Measurements from ENCODE around the gene PLOD1.
"Not testable (repeated sequence)": the region's sequence is repeated elsewhere in the genome, so short reads cannot be mapped to it uniquely, and the experiment has no call there.

PLOD1 gene

DNA sequence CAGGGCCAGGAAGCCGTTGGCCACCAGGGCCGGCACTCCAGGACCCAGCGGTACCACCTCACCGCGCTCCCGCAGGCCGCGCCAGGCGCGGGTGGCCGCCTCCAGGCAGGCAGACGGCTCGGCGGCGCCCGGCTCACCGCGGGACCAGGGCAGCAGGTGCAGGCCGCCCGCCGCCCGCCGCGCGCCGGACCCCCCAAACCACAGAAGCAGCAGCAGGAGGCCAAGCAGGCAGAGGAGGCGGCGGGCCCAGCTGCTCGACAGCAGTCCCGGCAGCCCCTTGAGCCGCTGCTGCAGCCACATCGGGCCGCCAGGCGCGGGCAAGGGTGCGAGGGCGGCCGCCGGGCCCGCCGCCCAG is 8.6 kb upstream of the PLOD1 start:
- Histone ChIP-seq H3K36me3 (ENCODE audit: control insufficient read depth in 1 of 2, insufficient read depth in 2 of 2, low read length in 2 of 2) (peaks cover 4 to 14% of the 10 kb centered on the region in 2 donors), H3K4me1 (ENCODE audit: control insufficient read depth in 1 of 2, insufficient read depth in 2 of 2, low read length in 2 of 2) (peaks cover 16 to 51% of the 10 kb centered on the region in 2 donors), H3K27me3 (ENCODE audit: low read depth, low read length) (no peaks in the 10 kb centered on the region), H3K4me3 (ENCODE audit: low read depth in 1 of 2, low read length in 2 of 2) (peak overlapping the region in 1 of 2 donors; percentile 69), H3K9me3 (ENCODE audit: control insufficient read depth in 1 of 2, low read length in 2 of 2) (no peaks in the 10 kb centered on the region), H3K27ac (ENCODE audit: low read length) (no peak overlapping the region)

DNA sequence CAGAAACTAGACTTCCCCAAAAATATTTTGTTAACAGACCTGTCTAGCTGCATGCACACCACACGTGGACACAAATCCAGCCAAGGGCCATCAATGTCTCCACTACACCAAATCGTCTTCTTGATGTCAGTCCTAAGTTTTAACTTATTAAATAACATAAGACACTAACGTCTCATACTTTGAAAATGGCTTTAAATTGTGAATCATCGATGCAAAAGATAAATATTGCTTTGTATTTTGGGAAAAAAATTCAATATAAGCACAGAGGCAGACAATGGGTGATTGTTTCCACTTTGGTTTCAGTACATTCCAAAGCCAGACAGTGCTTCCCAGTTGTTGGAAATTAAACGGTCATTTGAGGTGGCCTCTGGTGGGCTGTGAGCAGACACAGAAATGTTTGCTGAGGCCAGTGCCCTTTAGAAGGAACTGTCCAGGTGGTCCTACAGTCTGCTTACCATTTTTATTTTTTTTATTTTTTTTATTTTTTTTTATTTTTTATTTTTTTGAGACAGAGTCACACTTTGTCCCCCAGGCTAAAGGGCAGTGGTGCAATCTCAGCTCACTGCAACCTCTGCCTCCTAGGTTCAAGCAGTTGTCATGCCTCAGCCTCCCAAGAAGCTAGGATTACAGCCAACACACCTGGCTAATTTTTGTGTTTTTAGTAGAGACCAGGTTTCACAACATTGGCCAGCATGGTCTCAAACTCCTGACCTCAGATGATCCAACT is 6.5 kb upstream of the PLOD1 start:
- H3K4me3 ChIP-seq (ENCODE audit: low read depth in 1 of 2, low read length in 2 of 2): no peak overlapping the region
- peaks cover 16 to 46% of the 10 kb centered on the region in 2 donors for H3K4me1 ChIP-seq (ENCODE audit: control insufficient read depth in 1 of 2, insufficient read depth in 2 of 2, low read length in 2 of 2)

DNA sequence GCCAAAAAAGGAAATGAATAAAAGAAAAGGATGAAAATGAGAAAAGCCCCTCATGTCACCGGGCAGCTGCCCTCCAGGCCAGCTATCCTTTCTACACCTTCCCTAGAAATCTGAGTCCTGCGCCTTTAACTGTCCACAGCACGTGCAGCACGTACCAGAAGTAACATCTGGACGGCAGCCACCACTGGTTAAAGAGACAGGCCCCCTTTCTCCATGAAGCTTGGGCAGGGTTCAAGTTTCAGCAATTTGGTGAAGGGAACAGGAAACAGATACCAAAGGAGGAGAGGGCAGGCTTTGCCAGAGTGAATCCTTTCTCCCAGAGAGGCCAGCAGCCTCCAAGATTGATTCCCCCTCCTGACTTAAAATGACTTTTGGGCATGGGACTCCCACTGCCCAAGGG is 4.7 kb upstream of the PLOD1 start:
- no peaks in the 10 kb centered on the region for H3K27me3 ChIP-seq (ENCODE audit: low read depth, low read length)
- no peaks in the 10 kb centered on the region for H3K9me3 ChIP-seq (ENCODE audit: control insufficient read depth in 1 of 2, low read length in 2 of 2)
- no peak overlapping the region for H3K27ac ChIP-seq (ENCODE audit: low read length)
- peaks cover 6 to 30% of the 10 kb centered on the region in 2 donors for H3K4me1 ChIP-seq (ENCODE audit: control insufficient read depth in 1 of 2, insufficient read depth in 2 of 2, low read length in 2 of 2)
- no peak overlapping the region for H3K4me3 ChIP-seq (ENCODE audit: low read depth in 1 of 2, low read length in 2 of 2)
- no peaks in the 10 kb centered on the region for H3K36me3 ChIP-seq (ENCODE audit: control insufficient read depth in 1 of 2, insufficient read depth in 2 of 2, low read length in 2 of 2)

More for the DNA sequence above, 6.5 kb upstream of the PLOD1 start:
- Histone ChIP-seq H3K36me3 (ENCODE audit: control insufficient read depth in 1 of 2, insufficient read depth in 2 of 2, low read length in 2 of 2) (peaks cover 0 to 3% of the 10 kb centered on the region in 2 donors), H3K27me3 (ENCODE audit: low read depth, low read length) (no peaks in the 10 kb centered on the region), H3K27ac (ENCODE audit: low read length) (no peak overlapping the region), H3K9me3 (ENCODE audit: control insufficient read depth in 1 of 2, low read length in 2 of 2) (no peaks in the 10 kb centered on the region)

GRCh38 chr1:11930571-11931445 is 3.7 kb upstream of the PLOD1 start:
- Histone ChIP-seq H3K4me3 (ENCODE audit: low read depth in 1 of 2, low read length in 2 of 2) (no peak overlapping the region), H3K27ac (ENCODE audit: low read length) (no peak overlapping the region), H3K9me3 (ENCODE audit: control insufficient read depth in 1 of 2, low read length in 2 of 2) (no peaks in the 10 kb centered on the region), H3K4me1 (ENCODE audit: control insufficient read depth in 1 of 2, insufficient read depth in 2 of 2, low read length in 2 of 2) (peaks cover 4 to 30% of the 10 kb centered on the region in 2 donors), H3K36me3 (ENCODE audit: control insufficient read depth in 1 of 2, insufficient read depth in 2 of 2, low read length in 2 of 2) (no peaks in the 10 kb centered on the region), H3K27me3 (ENCODE audit: low read depth, low read length) (no peaks in the 10 kb centered on the region)

DNA sequence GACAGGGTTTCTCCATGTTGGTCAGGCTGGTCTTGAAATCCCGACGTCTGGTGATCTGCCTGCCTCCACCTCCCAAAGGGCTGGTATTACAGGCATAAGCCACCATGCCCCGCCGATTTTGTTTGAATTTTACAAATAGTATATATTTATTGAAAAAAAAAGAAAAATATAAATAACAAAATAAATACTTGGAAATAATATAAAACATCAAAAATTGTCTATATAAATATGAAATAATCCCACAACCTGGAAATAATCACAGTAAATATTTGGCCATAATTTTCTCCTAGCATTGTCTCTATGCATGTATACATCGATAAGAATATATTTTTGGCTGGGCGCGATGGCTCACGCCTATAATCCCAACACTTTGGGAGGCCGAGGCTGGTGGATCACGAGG is 2.7 kb upstream of the PLOD1 start:
- no peaks in the 10 kb centered on the region for H3K36me3 ChIP-seq (ENCODE audit: control insufficient read depth in 1 of 2, insufficient read depth in 2 of 2, low read length in 2 of 2)
- peaks cover 4 to 27% of the 10 kb centered on the region in 2 donors for H3K4me1 ChIP-seq (ENCODE audit: control insufficient read depth in 1 of 2, insufficient read depth in 2 of 2, low read length in 2 of 2)
- no peak overlapping the region for H3K27ac ChIP-seq (ENCODE audit: low read length)
- no peak overlapping the region for H3K4me3 ChIP-seq (ENCODE audit: low read depth in 1 of 2, low read length in 2 of 2)
- no peaks in the 10 kb centered on the region for H3K9me3 ChIP-seq (ENCODE audit: control insufficient read depth in 1 of 2, low read length in 2 of 2)
- no peaks in the 10 kb centered on the region for H3K27me3 ChIP-seq (ENCODE audit: low read depth, low read length)

- H3K4me3 ChIP-seq (ENCODE audit: low read depth in 1 of 2, low read length in 2 of 2): peak overlapping the region; percentile 82 to 85
- H3K36me3 ChIP-seq (ENCODE audit: control insufficient read depth in 1 of 2, insufficient read depth in 2 of 2, low read length in 2 of 2): no peaks in the 10 kb centered on the region
- H3K9me3 ChIP-seq (ENCODE audit: control insufficient read depth in 1 of 2, low read length in 2 of 2): no peaks in the 10 kb centered on the region
- peak overlapping the region; percentile 69 for H3K27ac ChIP-seq (ENCODE audit: low read length)
- no peaks in the 10 kb centered on the region for H3K27me3 ChIP-seq (ENCODE audit: low read depth, low read length)
- peaks cover under 1 to 24% of the 10 kb centered on the region in 2 donors for H3K4me1 ChIP-seq (ENCODE audit: control insufficient read depth in 1 of 2, insufficient read depth in 2 of 2, low read length in 2 of 2)
Measured at GRCh38 chr1:11935057-11935412, 518 bp downstream of the PLOD1 start.

- not testable (repeated sequence) for H3K27ac ChIP-seq (ENCODE audit: low read length); H3K9me3 ChIP-seq (ENCODE audit: control insufficient read depth in 1 of 2, low read length in 2 of 2); H3K4me3 ChIP-seq (ENCODE audit: low read depth in 1 of 2, low read length in 2 of 2); H3K36me3 ChIP-seq (ENCODE audit: control insufficient read depth in 1 of 2, insufficient read depth in 2 of 2, low read length in 2 of 2); H3K27me3 ChIP-seq (ENCODE audit: low read depth, low read length)
- H3K4me1 ChIP-seq (ENCODE audit: control insufficient read depth in 1 of 2, insufficient read depth in 2 of 2, low read length in 2 of 2): peaks cover 0 to 23% of the 10 kb centered on the region in 2 donors
Measured at GRCh38 chr1:11935733-11936132, 1.2 kb downstream of the PLOD1 start.

DNA sequence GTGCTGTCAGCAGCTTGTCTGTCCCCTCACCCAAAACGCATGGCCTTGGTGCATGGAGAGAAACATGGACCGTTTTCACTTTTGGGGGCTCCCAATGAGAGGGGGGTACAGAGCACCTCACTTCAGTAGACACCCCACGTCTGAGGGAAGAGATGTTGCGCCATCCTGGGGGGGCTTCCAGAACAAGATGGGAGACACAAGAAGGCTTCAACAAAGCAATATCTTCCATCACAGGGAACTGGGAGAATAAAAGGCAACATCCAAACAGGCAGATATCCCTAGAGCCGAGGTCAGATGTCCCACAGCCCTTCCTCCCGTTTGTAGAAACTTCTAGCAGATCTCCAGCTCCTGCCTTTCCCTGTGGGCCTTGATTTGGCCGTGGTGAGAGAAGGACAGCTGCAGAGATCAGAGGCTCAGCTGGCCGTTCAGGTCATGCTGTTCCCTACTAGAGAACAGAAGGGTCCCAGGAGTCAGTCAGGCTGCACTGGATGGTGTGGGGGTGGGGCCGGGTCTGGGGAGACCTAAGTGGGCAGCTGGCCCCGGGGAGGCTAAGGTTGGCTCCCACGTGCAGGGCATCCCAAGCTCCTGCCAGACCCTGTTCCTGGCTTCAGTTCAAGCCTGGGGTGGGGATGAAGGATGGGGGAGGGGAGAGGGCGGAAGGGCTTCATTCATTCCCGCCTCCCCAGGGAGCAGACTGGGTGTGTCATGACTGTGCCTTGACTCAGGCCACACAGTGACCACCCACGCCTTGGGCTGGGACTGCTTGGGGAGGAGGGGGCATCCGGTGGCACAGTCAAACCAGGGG is 4.4 kb downstream of the PLOD1 start:
- Histone ChIP-seq H3K4me3 (ENCODE audit: low read depth in 1 of 2, low read length in 2 of 2) (no peak overlapping the region), H3K9me3 (ENCODE audit: control insufficient read depth in 1 of 2, low read length in 2 of 2) (no peaks in the 10 kb centered on the region), H3K27me3 (ENCODE audit: low read depth, low read length) (no peaks in the 10 kb centered on the region), H3K27ac (ENCODE audit: low read length) (no peak overlapping the region), H3K4me1 (ENCODE audit: control insufficient read depth in 1 of 2, insufficient read depth in 2 of 2, low read length in 2 of 2) (peaks cover 0 to 23% of the 10 kb centered on the region in 2 donors), H3K36me3 (ENCODE audit: control insufficient read depth in 1 of 2, insufficient read depth in 2 of 2, low read length in 2 of 2) (peaks cover 4 to 5% of the 10 kb centered on the region in 2 donors)

DNA sequence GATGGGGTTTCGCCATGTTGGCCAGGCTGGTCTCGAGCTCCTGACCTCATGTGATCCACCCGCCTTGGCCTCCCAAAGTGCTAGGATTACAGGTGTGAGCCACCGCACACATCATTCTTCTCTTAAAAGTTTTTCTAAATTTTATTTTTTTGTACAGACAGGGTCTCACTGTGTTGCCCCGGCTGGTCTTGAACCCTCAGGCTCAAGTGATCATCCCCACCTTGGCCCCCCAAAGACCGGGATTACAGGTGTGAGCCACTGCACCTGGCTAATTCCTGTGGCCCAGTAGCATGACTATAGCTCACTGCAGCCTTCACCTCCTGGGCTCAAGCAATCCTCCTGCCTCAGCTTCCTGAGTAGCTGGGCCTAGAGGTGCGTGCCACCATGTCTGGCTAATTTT is 5.3 kb downstream of the PLOD1 start:
- not testable (repeated sequence) for H3K27ac ChIP-seq (ENCODE audit: low read length); H3K9me3 ChIP-seq (ENCODE audit: control insufficient read depth in 1 of 2, low read length in 2 of 2); H3K4me3 ChIP-seq (ENCODE audit: low read depth in 1 of 2, low read length in 2 of 2); H3K27me3 ChIP-seq (ENCODE audit: low read depth, low read length); H3K36me3 ChIP-seq (ENCODE audit: control insufficient read depth in 1 of 2, insufficient read depth in 2 of 2, low read length in 2 of 2)
- peaks cover 0 to 20% of the 10 kb centered on the region in 2 donors for H3K4me1 ChIP-seq (ENCODE audit: control insufficient read depth in 1 of 2, insufficient read depth in 2 of 2, low read length in 2 of 2)

GRCh38 chr1:11940260-11940921 is 5.9 kb downstream of the PLOD1 start:
- Histone ChIP-seq H3K36me3 (ENCODE audit: control insufficient read depth in 1 of 2, insufficient read depth in 2 of 2, low read length in 2 of 2) (peaks cover 4 to 5% of the 10 kb centered on the region in 2 donors), H3K4me3 (ENCODE audit: low read depth in 1 of 2, low read length in 2 of 2) (no peak overlapping the region), H3K4me1 (ENCODE audit: control insufficient read depth in 1 of 2, insufficient read depth in 2 of 2, low read length in 2 of 2) (peaks cover 0 to 16% of the 10 kb centered on the region in 2 donors), H3K9me3 (ENCODE audit: control insufficient read depth in 1 of 2, low read length in 2 of 2) (no peaks in the 10 kb centered on the region), H3K27me3 (ENCODE audit: low read depth, low read length) (no peaks in the 10 kb centered on the region), H3K27ac (ENCODE audit: low read length) (no peak overlapping the region)

Data from muscle layer of duodenum (tissue), 2 donors.